Gastrocnemius medialis (tissue), 4 donors: Measurements from ENCODE around the gene CBFA2T2. TPM values are rescaled to one million over a fixed set of nuclear protein-coding genes. Genes with fewer than 3 reads are reported as not detected.
"Not testable (repeated sequence)": the region's sequence is repeated elsewhere in the genome, so short reads cannot be mapped to it uniquely, and the experiment has no call there.

ENCODE experiments used
- ATAC-seq, 2 donors: fragments of 150-250 bp; one replicate each; pipeline ENCODE4 v1.9.1; 2016
- DNase-seq, 2 donors: peaks; one replicate each; pipeline ENCODE4 v3.0.0-alpha.2; 2019
- H3K27ac ChIP-seq, 4 donors: fragments of 200-600 bp; sonication (generic); 1 replicate in 1 of 4; 2 replicates in 3 of 4; pipeline ENCODE4 v1.5.1; 2016 to 2018; ENCODE audit warnings: mild to moderate bottlenecking in 2 of 4, moderate library complexity in 1 of 4
- H3K27me3 ChIP-seq, 3 donors: fragments of 200-600 bp; sonication (generic) in 2 of 3; 1 replicate in 1 of 3; 2 replicates in 2 of 3; pipeline versions ENCODE4 v1.5.1 to v1.6.0; 2016 to 2019; ENCODE audit warnings: mild to moderate bottlenecking in 1 of 3, moderate library complexity in 1 of 3
- H3K36me3 ChIP-seq, 2 donors: fragments of 200-600 bp; sonication (generic) in 1 of 2; one replicate each; pipeline ENCODE4 v1.5.1; 2017 to 2018
- H3K4me1 ChIP-seq, 2 donors: fragments of 200-600 bp; sonication (generic) in 1 of 2; one replicate each; pipeline ENCODE4 v1.5.1; 2016 to 2017; ENCODE audit warnings: mild to moderate bottlenecking in 2 of 2
- H3K4me3 ChIP-seq, 4 donors: fragments of 200-600 bp; sonication (generic) in 3 of 4; 1 replicate in 1 of 4; 2 replicates in 3 of 4; pipeline ENCODE4 v1.5.1; 2016 to 2019; ENCODE audit warnings: mild to moderate bottlenecking in 2 of 4
- H3K9me3 ChIP-seq, 3 donors: fragments of 200-600 bp; sonication (generic) in 2 of 3; 1 replicate in 1 of 3; 2 replicates in 2 of 3; pipeline ENCODE4 v1.5.1; 2016 to 2019
- CTCF ChIP-seq, 5 experiments: fragments of 450-650 bp in 3 of 5; fragments of 200-600 bp in 2 of 5; sonication (generic) in 2 of 5; IDR thresholded peaks in 4 of 5; conservative IDR thresholded peaks in 1 of 5; 1 replicate in 4 of 5; 2 replicates in 1 of 5; pipeline ENCODE4 v1.5.1; 2016 to 2019; ENCODE audit warnings: antibody characterized with exemption in 5 of 5, mild to moderate bottlenecking in 3 of 5, moderate library complexity in 3 of 5
- POLR2A ChIP-seq, 2 donors: fragments of 450-650 bp; IDR thresholded peaks; one replicate each; pipeline ENCODE4 v1.6.1; 2017; ENCODE audit warnings: antibody characterized with exemption in 2 of 2, mild to moderate bottlenecking in 2 of 2, moderate library complexity in 2 of 2
- in situ Hi-C, 4 donors: fragments of 200-750 bp; cut with MboI; loops; one replicate each; pipeline versions ENCODE4 v1.15.0 to v1.8.0; 2017; ENCODE audit warnings: low sequenced_read_pairs in 4 of 4
- intact Hi-C: fragments of 100-400 bp; cut with DNase I; formaldehyde crosslinking; loops from one replicate; pipeline ENCODE4 v1.15.1; 2023; ENCODE audit warnings: low total_unique reads
- total RNA-seq, 4 donors: library from RNA; depleted of rRNA; stranded (reverse); fragments of >200 nt; gene quantifications; one replicate each; pipeline versions ENCODE4 v1.1.0 to v1.2.3, GENCODE V29; 2016

The CBFA2T2 gene
- total RNA-seq, 4 donors from 2014 or later = 6.9 to 8.9 (median 7.9) TPM

GRCh38 chr20:33450867-33451266, 39.0 kb upstream of the CBFA2T2 start:
- no peaks in the 10 kb centered on the region for H3K36me3 ChIP-seq
- no peak overlapping the region for H3K27ac ChIP-seq
- in situ Hi-C loops (loop anchor here in 3 of 4 donors (5.0 to 25.0 kb wide), 5 partner anchors 46 to 686 kb away; partner anchors contain the start of genes CDK5RAP1 (in 1 of the 3) and EIF2S2 (in 1 of the 3)), intact Hi-C loops (no loop called here)
- DNase-seq (peak in 1 of 2 donors; percentile 50), ATAC-seq (peak; percentile 91 to 95)
- no peak for TF ChIP-seq CTCF (IDR thresholded peaks at IDR 0.05 in 4 of 5, conservative IDR thresholded peaks at IDR 0.05 in 1 of 5)
- TF ChIP-seq POLR2A (IDR thresholded peaks at IDR 0.05) = no peak
- no peaks in the 10 kb centered on the region for H3K9me3 ChIP-seq
- H3K4me3 ChIP-seq = no peak overlapping the region
- no peaks in the 10 kb centered on the region for H3K27me3 ChIP-seq
- peaks cover 0 to 6% of the 10 kb centered on the region in 2 donors for H3K4me1 ChIP-seq

GRCh38 chr20:33456916-33457642, 32.8 kb upstream of the CBFA2T2 start:
- H3K27ac ChIP-seq, H3K9me3 ChIP-seq, H3K36me3 ChIP-seq, H3K4me1 ChIP-seq, H3K4me3 ChIP-seq, H3K27me3 ChIP-seq: not testable (repeated sequence)
- in situ Hi-C loops = loop anchor here (5.0 to 25.0 kb wide), 5 partner anchors 52 to 680 kb away; partner anchors contain the start of genes ACTL10 (in 1 of the 4), CDK5RAP1 (in 1 of the 4) and EIF2S2 (in 1 of the 4)
- TF ChIP-seq CTCF (IDR thresholded peaks at IDR 0.05 in 4 of 5, conservative IDR thresholded peaks at IDR 0.05 in 1 of 5) = peak; percentile 88 to 95 (median 93)
- intact Hi-C loops = loop anchor here (2.0 to 5.0 kb wide), 2 partner anchors 212 to 275 kb away; partner anchors contain the start of gene ZNF341
- ATAC-seq (peak; percentile 89 to 98), DNase-seq (peak; percentile 69 to 78)

GRCh38 chr20:33459599-33459998, 30.3 kb upstream of the CBFA2T2 start:
- intact Hi-C loops (loop anchor here (5.0 kb wide), 1 partner anchor 273 kb away; the partner anchor contains the start of gene ZNF341), in situ Hi-C loops (loop anchor here (5.0 to 25.0 kb wide), 5 partner anchors 55 to 678 kb away; partner anchors contain the start of genes ACTL10 (in 1 of the 4), CDK5RAP1 (in 1 of the 4) and EIF2S2 (in 1 of the 4))
- Histone ChIP-seq H3K4me3 (no peak overlapping the region), H3K9me3 (no peaks in the 10 kb centered on the region), H3K27me3 (no peaks in the 10 kb centered on the region), H3K27ac (no peak overlapping the region), H3K36me3 (no peaks in the 10 kb centered on the region), H3K4me1 (no peaks in the 10 kb centered on the region)
- TF ChIP-seq CTCF (IDR thresholded peaks at IDR 0.05 in 4 of 5, conservative IDR thresholded peaks at IDR 0.05 in 1 of 5) (no peak), POLR2A (IDR thresholded peaks at IDR 0.05) (no peak)
- no peak for DNase-seq
- ATAC-seq = no peak

- Histone ChIP-seq H3K4me3 (no peak overlapping the region), H3K27ac (no peak overlapping the region), H3K4me1 (no peaks in the 10 kb centered on the region), H3K27me3 (no peaks in the 10 kb centered on the region), H3K9me3 (no peaks in the 10 kb centered on the region), H3K36me3 (no peaks in the 10 kb centered on the region)
- TF ChIP-seq POLR2A (IDR thresholded peaks at IDR 0.05) = no peak
- no peak for TF ChIP-seq CTCF (IDR thresholded peaks at IDR 0.05 in 4 of 5, conservative IDR thresholded peaks at IDR 0.05 in 1 of 5)
- DNase-seq = no peak
- ATAC-seq = no peak
- in situ Hi-C loops (loop anchor here in 2 of 4 donors (10.0 to 25.0 kb wide), 3 partner anchors 204 to 677 kb away; partner anchors contain the start of genes ACTL10 (in 1 of the 2), C20orf144 (in 1 of the 2) and EIF2S2 (in 1 of the 2)), intact Hi-C loops (no loop called here)
These were observed 29.2 kb upstream of the CBFA2T2 start for GRCh38 chr20:33460711-33461110.
